DND-41 (cell line): ENCODE data around the gene CCL17.

Experiments
- ATAC-seq: fragments of 200-7000 bp; cut with Tn5 transposase; 3 replicates; pipeline ENCODE4 v1.9.1; 2021; ENCODE audit warnings: low read depth; ENCODE audit not compliant: insufficient read depth
- DNase-seq: peaks from one replicate; pipeline ENCODE4 v3.0.0-alpha.2; 2020
- H2AFZ ChIP-seq: 2 replicates; pipeline ENCODE4 v1.6.0; 2012; ENCODE audit warnings: low read depth, low read length
- H3K27ac ChIP-seq: 2 replicates; pipeline ENCODE4 v1.5.1; 2012; ENCODE audit warnings: low read length, inconsistent platforms
- H3K27me3 ChIP-seq: fragments of 200-600 bp; sonication (generic); 2 replicates; pipeline ENCODE4 v1.6.0; 2012; ENCODE audit warnings: low read length, mild to moderate bottlenecking, inconsistent platforms; ENCODE audit not compliant: insufficient read depth, poor library complexity
- H3K36me3 ChIP-seq: 2 replicates; pipeline ENCODE4 v1.5.1; 2012; ENCODE audit warnings: low read length, inconsistent platforms; ENCODE audit not compliant: insufficient read depth
- H3K4me1 ChIP-seq: 2 replicates; pipeline ENCODE4 v1.5.1; 2012; ENCODE audit warnings: mild to moderate bottlenecking, low read length; ENCODE audit not compliant: insufficient read depth
- H3K4me2 ChIP-seq: 2 replicates; pipeline ENCODE4 v1.6.0; 2012; ENCODE audit warnings: mild to moderate bottlenecking, moderate library complexity, low read length, inconsistent platforms; ENCODE audit not compliant: insufficient read depth
- H3K4me3 ChIP-seq, 2 experiments: fragments of 200-600 bp in 1 of 2; shearing (Covaris generic) in 1 of 2; 2 replicates each; pipeline ENCODE4 v1.5.1; 2012 to 2016; ENCODE audit warnings: inconsistent platforms in 2 of 2, low read length in 2 of 2, mild to moderate bottlenecking in 2 of 2, low read depth in 1 of 2, moderate library complexity in 1 of 2
- H3K79me2 ChIP-seq: 2 replicates; pipeline ENCODE4 v1.6.0; 2012; ENCODE audit warnings: low read length, inconsistent platforms; ENCODE audit not compliant: insufficient read depth
- H3K9ac ChIP-seq: 2 replicates; pipeline ENCODE4 v1.6.0; 2012; ENCODE audit warnings: low read depth, mild to moderate bottlenecking, inconsistent platforms, low read length, moderate library complexity
- H3K9me3 ChIP-seq: 2 replicates; pipeline ENCODE4 v1.5.1; 2012; ENCODE audit warnings: low read length, moderate library complexity, mild to moderate bottlenecking, inconsistent platforms; ENCODE audit not compliant: insufficient read depth, severe bottlenecking
- H4K20me1 ChIP-seq: 2 replicates; pipeline ENCODE4 v1.6.0; 2012; ENCODE audit warnings: low read length; ENCODE audit not compliant: insufficient read depth
- CTCF ChIP-seq: IDR thresholded peaks from 2 replicates; pipeline ENCODE4 v1.5.1; 2012; ENCODE audit warnings: borderline replicate concordance, low read length, moderate library complexity, mild to moderate bottlenecking; ENCODE audit not compliant: poor library complexity, severe bottlenecking; ENCODE audit errors: extremely low read depth
- EZH2 ChIP-seq: IDR thresholded peaks from 3 replicates; pipeline ENCODE4 v1.6.1; 2012; ENCODE audit warnings: borderline replicate concordance, low read depth, mild to moderate bottlenecking, moderate library complexity, low read length, inconsistent platforms; ENCODE audit not compliant: severe bottlenecking

Gene CCL17

DNA sequence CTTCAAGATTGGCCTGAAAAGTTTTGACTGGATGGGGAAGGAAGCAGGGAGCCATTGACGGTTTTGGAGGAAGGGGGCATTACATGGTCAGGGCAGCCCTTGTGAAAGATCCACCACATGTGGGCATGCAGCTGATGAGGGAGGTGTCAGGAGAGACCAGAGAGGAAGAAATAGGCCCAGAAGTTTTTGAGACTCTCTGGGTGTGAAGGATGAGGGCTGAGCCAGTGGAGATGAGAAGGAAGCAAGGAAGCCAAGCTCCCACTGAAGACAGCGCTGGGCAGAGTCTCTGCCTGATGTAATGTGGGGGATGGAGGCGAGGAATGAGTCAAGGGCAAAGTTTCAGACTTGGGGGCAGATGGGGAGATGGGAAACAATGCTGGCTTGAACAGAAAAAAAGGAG is 530 bp downstream of the CCL17 start:
- no peak for ATAC-seq
- Histone ChIP-seq H3K4me1 (no peaks in the 10 kb centered on the region), H3K27me3 (no peaks in the 10 kb centered on the region), H3K4me3 (no peak overlapping the region), H3K36me3 (no peaks in the 10 kb centered on the region), H3K27ac (no peak overlapping the region), H3K79me2 (no peaks in the 10 kb centered on the region), H4K20me1 (no peaks in the 10 kb centered on the region), H3K9me3 (no peaks in the 10 kb centered on the region), H3K4me2 (no peak overlapping the region), H3K9ac (no peak overlapping the region), H2AFZ (no peak overlapping the region)
- no peak for DNase-seq
- TF ChIP-seq EZH2 (no peak), CTCF (no peak)

DNA sequence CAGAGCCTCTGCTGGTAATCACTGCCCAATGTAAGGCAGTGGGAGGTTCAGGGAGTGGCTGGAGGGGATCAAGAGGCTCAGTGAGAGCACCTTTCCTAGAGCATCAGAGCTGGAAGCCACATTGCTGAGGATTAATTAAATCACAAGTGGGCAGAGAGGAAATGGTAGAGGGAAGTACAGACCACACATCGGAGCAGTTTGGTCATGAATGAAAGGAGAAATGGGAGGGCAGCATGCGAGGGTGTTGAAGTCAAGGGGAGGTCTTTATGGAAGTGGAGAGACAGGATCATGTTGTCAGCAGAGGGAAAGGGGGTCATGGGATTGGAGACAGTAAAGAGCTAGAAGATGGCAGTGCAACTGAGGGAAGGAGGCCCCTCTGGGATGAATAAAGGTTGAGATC is 2.3 kb downstream of the CCL17 start:
- Histone ChIP-seq H3K4me2 (no peak overlapping the region), H3K36me3 (no peaks in the 10 kb centered on the region), H3K79me2 (no peaks in the 10 kb centered on the region), H4K20me1 (no peaks in the 10 kb centered on the region), H3K9me3 (no peaks in the 10 kb centered on the region), H3K4me1 (no peaks in the 10 kb centered on the region), H3K9ac (no peak overlapping the region), H3K27me3 (no peaks in the 10 kb centered on the region), H2AFZ (no peak overlapping the region), H3K4me3 (no peak overlapping the region), H3K27ac (no peak overlapping the region)
- TF ChIP-seq EZH2 (no peak), CTCF (no peak)
- ATAC-seq (no peak), DNase-seq (no peak)

DNA sequence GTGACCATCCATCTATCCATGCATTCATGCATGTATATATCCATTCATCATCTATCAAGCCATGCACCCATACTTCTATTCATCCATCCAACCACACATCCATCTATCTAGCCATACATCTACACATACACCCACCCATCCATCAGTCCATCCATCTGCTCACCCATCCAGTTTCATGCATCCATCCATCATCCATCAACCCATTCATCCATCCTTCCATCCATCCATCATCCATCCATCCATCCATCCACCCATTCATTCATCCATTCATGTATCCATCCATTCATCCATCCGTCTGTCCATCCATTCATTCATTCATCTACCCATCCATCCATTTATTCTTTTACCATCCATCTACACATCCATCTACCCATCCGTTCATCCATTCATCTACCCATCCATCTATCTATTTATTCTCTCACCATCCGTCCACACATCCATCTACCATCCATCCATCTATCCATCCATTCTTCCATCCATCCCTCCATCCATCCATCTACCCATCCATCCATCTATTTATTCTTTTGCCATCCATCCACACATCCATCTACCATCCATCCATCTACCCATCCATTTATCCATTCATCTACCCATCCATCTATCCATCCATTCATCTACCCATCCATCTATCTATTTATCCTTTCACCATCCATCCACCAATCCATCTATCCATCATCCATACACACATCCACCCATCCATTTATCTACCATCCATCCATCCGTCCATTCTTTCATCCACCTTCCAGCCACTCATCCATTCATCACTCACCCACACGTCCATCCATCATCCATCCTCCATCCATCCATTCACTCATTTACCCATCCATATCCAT is 3.2 kb downstream of the CCL17 start:
- no peak overlapping the region for H3K9ac ChIP-seq
- H3K4me3 ChIP-seq, result no peak overlapping the region
- H3K27me3 ChIP-seq, result no peaks in the 10 kb centered on the region
- no peaks in the 10 kb centered on the region for H3K9me3 ChIP-seq
- no peak overlapping the region for H2AFZ ChIP-seq
- no peaks in the 10 kb centered on the region for H3K4me1 ChIP-seq
- ATAC-seq (no peak), DNase-seq (no peak)
- no peak overlapping the region for H3K27ac ChIP-seq
- no peaks in the 10 kb centered on the region for H4K20me1 ChIP-seq
- no peaks in the 10 kb centered on the region for H3K36me3 ChIP-seq
- no peaks in the 10 kb centered on the region for H3K79me2 ChIP-seq
- no peak overlapping the region for H3K4me2 ChIP-seq
- TF ChIP-seq CTCF (no peak), EZH2 (no peak)
